Measurements from ENCODE around the gene SLC46A1.
"Not testable (repeated sequence)": the region's sequence is repeated elsewhere in the genome, so short reads cannot be mapped to it uniquely, and the experiment has no call there.

Gene SLC46A1

GRCh38 chr17:28405632-28406472 is at the start of gene SLC46A1:
Gene SLC46A1, minus strand, starts transcription at chr17:28406212. Its CDS starts 98 bp downstream, at chr17:28406114.
- peak; percentile 36 to 52 for DNase-seq

DNA sequence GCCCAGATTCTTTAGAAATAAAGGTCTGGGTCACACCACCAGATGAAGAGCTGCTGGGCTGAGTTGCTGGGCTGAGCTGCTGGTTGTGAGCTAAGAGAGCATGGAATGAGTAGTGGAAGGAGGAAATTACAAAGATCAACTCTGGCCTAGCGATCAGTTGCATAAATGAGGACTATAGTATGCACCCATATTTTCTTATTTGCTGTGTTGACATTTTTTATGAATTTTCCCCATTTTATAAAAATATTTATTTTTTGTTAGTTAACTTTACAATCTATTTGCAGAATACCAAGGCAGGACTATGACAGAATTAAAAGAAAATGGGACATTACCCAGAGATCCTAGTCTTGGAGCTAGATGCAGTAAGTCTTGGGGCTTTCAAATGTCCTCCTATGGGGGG is 43.8 kb upstream of the SLC46A1 start:
- DNase-seq = no peak

DNA sequence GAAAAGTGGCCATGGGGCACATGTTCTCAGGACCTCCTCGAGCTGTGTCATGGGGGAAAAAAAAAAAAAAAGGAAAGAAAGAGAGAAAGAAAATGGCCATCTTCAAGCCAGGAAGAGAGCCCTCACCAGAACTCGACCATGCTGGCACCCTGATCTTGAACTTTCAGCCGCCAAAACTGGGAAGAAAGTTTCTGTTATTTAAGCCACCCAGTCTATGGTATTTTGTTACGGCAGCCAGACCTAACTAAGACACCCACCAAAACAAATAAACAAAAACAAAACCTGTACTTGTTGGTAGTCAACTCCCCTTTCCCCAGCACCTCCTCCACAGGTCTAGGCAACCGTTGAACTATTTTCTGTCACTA is 41.4 kb upstream of the SLC46A1 start:
- no peak for DNase-seq

DNA sequence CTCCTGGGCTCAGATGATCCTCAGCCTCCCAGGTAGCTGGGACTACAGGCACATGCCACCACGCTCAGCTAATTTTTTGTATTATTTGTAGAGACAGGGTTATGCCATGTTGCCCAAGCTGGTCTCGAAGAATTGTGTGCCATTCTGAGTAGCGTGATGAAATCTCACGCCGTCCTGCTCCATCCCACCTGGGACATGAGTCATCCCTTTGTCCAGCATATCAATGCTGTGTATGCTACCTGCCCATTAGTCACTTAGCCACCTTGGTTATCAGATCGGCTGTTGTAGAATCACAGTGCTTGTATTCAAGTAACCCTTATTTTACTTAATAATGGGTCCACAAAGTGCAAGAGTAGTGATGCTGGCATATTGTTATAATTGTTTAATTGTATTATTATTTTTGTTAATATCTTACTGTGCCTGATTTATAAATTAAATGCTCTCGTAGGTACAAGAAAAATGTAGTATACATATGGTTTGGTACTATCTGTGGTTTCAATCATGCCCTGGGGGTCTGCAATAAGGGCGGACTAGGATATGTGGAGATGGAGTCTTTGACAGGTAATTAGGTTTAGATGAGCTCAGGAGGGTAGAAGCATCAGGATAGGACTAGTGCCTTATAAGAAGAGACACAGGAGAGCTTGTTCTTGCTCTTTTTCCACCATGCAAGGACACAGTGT is 40.8 kb upstream of the SLC46A1 start:
- DNase-seq = no peak

DNA sequence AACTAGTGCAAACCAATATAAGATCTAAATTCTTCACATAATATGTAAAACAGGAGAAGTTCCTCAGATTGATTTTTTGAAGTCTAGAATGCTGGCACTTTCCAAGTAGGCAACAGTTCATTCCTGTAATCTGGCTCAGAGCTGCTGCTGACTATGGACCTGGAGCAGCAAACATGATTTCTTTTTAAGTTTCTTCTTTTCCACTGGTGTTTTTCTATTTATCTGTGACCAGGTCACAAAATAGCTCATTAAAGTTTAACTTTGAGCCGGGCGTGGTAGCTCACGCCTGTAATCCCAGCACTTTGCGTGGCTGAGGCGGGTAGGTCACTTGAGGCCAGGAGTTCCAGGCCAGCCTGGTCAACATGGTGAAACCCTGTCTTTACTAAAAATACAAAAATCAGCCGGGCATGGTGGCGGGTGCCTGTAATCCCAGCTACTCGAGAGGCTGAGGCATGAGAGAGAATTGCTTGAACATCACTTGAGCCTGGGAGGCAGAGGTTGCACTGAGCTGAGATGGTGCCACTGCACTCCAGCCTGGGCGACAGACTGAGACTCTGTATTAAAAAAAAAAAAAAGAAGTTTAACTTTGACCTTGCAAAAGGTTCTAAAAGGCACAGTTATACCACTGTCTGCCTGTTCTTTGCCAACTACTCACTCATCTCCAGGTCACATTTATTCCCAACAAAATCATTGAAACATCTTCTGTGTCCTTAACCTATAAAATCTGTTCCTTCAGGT is 38.1 kb upstream of the SLC46A1 start:
- DNase-seq = no peak

DNA sequence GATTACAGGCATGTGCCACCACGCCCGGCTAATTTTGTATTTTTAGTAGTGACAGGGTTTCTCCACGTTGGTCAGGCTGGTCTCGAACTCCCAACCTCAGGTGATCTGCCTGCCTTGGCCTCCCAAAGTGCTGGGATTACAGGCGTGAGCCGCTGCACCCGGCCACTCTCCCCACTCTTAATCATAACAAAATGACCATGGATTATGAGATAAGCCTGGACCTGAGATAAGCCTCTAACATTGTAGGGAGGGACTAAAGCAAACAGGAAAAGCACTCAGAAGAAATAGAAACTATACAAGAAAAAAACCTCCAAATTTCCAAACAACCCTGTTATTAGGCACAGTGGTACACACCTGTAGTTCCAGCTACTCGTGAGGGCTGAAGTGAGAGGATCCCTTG is 28.3 kb upstream of the SLC46A1 start:
- not testable (repeated sequence) for DNase-seq

DNA sequence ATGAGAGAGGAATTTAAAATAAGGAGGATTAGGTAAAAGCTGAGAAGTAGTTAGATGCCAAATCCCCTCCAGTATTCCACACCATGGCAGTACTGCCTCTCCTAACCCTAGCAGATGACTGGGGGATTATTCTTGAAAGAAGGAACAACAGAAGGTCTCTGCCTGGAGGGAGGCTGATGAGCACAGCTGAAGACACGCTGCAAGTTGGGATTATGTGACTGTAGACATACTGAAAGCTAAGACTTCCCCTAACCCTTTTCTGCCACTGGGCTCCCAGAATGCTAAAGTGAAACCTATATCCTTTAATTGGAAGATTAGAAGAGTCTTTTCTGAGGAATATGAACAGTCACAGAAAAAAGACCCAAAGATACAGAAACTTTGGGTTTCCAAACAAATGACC is 27.7 kb upstream of the SLC46A1 start:
- DNase-seq = no peak

- not testable (repeated sequence) for DNase-seq
Measured at GRCh38 chr17:28427982-28428381, 22.0 kb upstream of the SLC46A1 start.

DNA sequence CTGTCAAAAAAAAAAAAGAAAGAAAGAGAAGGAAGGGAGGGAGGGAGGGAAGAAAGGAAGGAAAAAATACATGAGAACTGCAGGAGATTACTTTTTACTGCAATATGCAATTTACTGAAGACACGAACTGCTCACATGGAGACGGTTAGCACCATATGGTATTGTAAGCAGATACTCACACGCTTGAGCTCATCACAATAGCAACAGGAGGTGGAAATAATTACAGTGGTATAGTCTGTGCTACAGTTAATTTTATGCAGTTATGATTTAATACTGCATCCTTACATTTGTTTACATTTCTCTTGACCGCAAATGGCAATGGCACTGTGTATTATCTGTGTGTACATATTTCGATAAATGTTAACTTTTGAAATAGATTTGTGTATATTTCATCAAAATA is 21.4 kb upstream of the SLC46A1 start:
- DNase-seq = no peak

- no peak for DNase-seq
Measured at GRCh38 chr17:28426081-28426519, 20.1 kb upstream of the SLC46A1 start.

GRCh38 chr17:28425206-28425605 is 19.2 kb upstream of the SLC46A1 start:
- DNase-seq = no peak

DNA sequence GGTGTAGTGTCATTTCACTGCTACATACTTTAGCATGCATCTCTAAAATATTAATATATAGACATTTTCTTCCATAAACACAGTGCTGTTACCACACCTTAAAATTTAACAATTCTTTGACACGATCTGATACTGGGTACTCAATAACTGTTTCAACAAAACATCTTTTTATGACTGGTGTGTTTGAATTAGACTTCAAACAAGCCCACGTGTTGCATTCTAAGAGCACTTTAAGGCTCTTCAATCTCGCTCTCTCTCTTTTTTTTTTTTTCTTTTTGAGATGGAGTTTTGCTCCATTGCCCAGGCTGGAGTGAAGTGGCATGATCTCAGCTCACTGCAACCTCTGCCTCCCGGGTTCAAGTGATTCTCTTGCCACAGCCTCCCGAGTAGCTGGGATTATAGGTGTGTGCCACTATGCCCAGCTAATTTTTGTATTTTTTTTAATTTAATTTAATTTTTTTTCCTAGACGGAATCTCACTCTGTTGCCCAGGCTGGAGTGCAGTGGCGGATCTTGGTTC is 15.8 kb upstream of the SLC46A1 start:
- DNase-seq = peak; percentile 18 to 24

DNA sequence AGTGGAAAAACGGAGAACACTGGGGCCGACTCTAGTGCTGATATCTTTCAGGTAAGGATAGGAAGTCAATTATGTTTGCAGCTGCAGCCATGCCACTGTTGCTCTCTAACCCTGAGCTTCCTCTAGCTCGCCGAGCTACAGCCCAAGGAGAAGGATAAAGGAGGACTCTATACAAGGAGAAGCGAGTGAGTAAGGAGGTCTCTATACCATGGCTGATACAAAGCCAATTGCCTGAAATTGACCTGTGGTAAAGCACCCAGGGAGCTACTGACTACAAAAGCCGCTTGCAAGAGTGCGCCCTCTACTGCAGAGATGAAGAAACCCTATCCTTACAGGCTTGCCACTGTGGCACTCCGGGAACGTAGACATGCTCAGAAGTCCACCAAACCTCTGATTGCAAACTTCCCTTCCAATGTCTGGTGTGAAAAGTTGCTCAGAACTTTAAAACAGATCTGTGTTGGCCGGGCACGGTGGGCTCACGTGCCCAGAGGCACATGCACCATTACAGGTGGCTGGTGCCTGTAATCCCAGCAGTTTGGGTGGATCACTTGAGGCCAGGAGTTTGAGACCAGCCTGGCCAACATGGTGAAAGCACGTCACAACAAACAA is 10.8 kb upstream of the SLC46A1 start:
- peak in 1 of 2 experiments; percentile 42 for DNase-seq

GRCh38 chr17:28415886-28416285 is 9.9 kb upstream of the SLC46A1 start:
- no peak for DNase-seq

- no peak for DNase-seq
Measured at GRCh38 chr17:28413804-28414203, 7.8 kb upstream of the SLC46A1 start.

DNA sequence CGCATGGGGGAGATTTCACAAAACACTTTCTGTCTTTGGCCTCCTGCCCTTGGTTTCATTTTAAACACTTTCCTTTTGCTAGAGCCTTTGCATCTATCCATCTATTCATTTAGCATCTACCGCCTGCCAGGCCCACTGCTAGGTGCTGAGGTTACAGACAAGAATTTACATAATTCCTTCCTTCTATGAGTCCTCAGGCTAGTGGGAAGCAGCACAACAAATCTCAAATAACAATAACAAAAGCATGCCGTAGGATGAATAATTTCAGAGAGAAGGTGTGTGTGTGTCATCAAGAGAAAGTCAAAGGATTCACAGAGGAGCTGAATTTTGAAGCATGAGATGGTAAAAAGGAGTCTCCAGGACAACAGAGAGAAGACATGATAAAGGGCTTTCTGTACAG is 6.1 kb upstream of the SLC46A1 start:
- DNase-seq = no peak

- no peak for DNase-seq
Measured at GRCh38 chr17:28407974-28408306, 1.9 kb upstream of the SLC46A1 start.

GRCh38 chr17:28407130-28407973 is 1.3 kb upstream of the SLC46A1 start:
- peak in 1 of 2 experiments; percentile 29 for DNase-seq

DNA sequence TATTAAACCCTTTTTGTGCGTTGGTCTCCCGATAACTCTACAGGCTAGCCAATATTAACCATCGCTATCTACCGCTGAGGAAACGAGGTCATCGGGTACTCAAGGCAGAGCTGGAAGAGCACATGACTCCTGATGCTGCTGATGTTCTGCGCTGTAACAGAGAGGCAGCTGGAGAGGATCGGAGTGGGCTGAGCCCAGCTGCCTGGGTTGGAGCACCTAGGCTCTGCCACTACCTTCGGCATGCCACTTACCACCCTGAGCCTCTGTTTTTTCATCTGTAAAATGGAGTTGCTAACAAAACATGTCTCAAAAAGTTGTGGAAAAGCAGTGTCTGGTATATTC is 432 bp upstream of the SLC46A1 start:
- DNase-seq = peak in 1 of 2 experiments; percentile 21

DNA sequence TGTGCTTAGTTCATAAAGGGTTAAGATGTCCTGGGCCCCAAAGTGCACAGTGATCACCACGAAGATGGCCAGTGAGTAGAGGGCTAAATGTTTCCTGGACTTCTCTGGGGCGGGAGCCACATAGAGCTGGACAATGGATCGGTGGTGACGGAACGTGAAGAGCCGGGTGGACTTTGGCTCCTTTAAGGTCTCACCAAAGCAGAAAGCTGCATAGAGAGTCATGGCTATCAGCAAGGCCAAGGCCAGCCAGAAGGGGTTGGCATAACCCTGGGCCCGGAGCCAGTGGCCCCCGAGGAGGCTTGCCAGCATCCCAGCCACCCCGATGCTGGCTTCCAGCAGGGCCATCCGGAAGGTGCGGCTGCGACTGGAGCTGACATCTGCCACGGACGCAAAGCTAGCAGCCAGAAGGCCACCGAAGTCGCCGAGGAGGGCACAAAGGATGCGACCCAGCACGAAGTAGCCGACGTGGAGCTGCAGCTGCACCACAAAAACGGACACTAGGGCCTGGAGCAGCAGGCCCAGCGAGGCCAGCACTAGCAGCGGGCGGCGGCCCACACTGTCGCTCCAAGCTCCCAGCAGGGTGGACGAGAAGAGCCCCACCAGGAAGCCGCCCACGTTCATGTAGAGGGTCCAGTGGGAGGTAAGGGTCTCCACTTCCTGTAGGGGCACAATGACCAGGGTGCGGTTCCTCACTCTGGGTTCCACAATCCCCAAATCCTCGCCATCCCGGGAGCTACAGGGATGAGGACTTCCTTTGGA is 1.0 kb downstream of the SLC46A1 start:
- no peak for DNase-seq

GRCh38 chr17:28404461-28404811 is 1.6 kb downstream of the SLC46A1 start:
- no peak for DNase-seq

GRCh38 chr17:28404007-28404406 is 2.0 kb downstream of the SLC46A1 start:
- no peak for DNase-seq
